HUES48 (cell line): ENCODE results near the gene ZNF214.
A peak's percentile ranks its signal among the peaks of the same experiment; 100 is the strongest.

Experiments used
- H3K27ac ChIP-seq: one replicate; pipeline ENCODE4 v1.7.0; 2013; ENCODE audit warnings: low read depth, low read length, inconsistent platforms
- H3K27me3 ChIP-seq: 2 replicates; pipeline ENCODE4 v1.6.1; 2013; ENCODE audit warnings: mild to moderate bottlenecking, low read length; ENCODE audit not compliant: control insufficient read depth, insufficient read depth
- H3K36me3 ChIP-seq: 2 replicates; pipeline ENCODE4 v1.6.1; 2013; ENCODE audit warnings: low read length; ENCODE audit not compliant: control insufficient read depth, insufficient read depth
- H3K4me1 ChIP-seq: 2 replicates; pipeline ENCODE4 v1.6.1; 2013; ENCODE audit warnings: mild to moderate bottlenecking, low read length; ENCODE audit not compliant: control insufficient read depth, insufficient read depth
- H3K4me3 ChIP-seq: 2 replicates; pipeline ENCODE4 v1.5.1; 2013; ENCODE audit warnings: mild to moderate bottlenecking, low read depth, low read length
- H3K9ac ChIP-seq: 2 replicates; pipeline ENCODE4 v1.6.1; 2013; ENCODE audit warnings: mild to moderate bottlenecking, low read depth, low read length, moderate library complexity
- H3K9me3 ChIP-seq: 2 replicates; pipeline ENCODE4 v1.6.1; 2013; ENCODE audit warnings: low read length; ENCODE audit not compliant: control insufficient read depth, insufficient read depth

The ZNF214 gene

GRCh38 chr11:7030836-7031235, 10.7 kb upstream of the ZNF214 start:
- H3K4me1 ChIP-seq: no peaks in the 10 kb centered on the region
- no peaks in the 10 kb centered on the region for H3K9me3 ChIP-seq
- no peak overlapping the region for H3K27ac ChIP-seq
- H3K9ac ChIP-seq: no peak overlapping the region
- no peaks in the 10 kb centered on the region for H3K36me3 ChIP-seq
- no peak overlapping the region for H3K4me3 ChIP-seq
- no peaks in the 10 kb centered on the region; the same call in 1 of the 2 replicates for H3K27me3 ChIP-seq

GRCh38 chr11:7028141-7028540, 8.0 kb upstream of the ZNF214 start:
- Histone ChIP-seq H3K27ac (no peak overlapping the region), H3K9me3 (no peaks in the 10 kb centered on the region), H3K27me3 (no peaks in the 10 kb centered on the region; the same call in 1 of the 2 replicates), H3K4me1 (no peaks in the 10 kb centered on the region), H3K36me3 (no peaks in the 10 kb centered on the region), H3K9ac (no peak overlapping the region), H3K4me3 (no peak overlapping the region)

GRCh38 chr11:7021318-7021717, 1.2 kb upstream of the ZNF214 start:
- peaks cover 8% of the 10 kb centered on the region for H3K27me3 ChIP-seq
- 0 out of 2 replicates have a peak overlapping the region, but pooled peaks have one; percentile 83 for H3K4me3 ChIP-seq
- H3K4me1 ChIP-seq: peaks cover 5% of the 10 kb centered on the region; the same call in 1 of the 2 replicates
- no peaks in the 10 kb centered on the region for H3K9me3 ChIP-seq
- H3K27ac ChIP-seq: no peak overlapping the region
- H3K9ac ChIP-seq: no peak overlapping the region
- H3K36me3 ChIP-seq: no peaks in the 10 kb centered on the region

DNA sequence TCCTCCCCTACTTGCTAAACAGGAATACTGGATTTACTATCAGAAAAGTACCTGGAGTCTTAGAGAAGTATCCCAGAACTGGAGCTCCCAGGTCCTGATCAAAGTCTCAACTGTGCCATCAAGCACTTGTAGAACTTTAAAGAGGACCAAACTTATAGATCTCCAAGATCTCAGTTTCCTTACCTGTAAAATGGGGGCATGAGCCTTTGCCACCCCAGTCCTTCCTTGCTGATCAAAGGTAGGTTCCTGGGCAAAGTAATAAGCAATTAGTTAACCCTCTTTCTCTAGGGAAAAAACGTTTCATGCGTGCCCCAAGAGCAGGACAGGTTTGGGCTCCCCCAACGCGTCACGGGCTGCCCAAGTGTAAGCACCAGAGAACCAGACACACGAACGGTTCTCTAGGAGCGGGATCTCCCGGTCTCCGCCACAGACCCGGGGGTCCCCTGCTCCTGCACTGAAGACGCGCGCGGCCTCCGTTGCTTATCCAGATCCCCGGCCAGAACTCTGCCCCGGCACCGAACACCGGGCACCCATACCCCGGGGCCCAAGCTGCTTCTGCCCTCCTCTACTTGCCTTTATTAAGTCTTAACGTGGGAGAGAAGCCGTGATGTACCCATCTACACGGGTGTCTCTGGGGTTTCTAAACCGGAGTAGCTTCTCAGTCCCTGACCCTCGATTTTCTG, 505 bp downstream of the ZNF214 start:
- Histone ChIP-seq H3K4me1 (peaks cover 5% of the 10 kb centered on the region; the same call in 1 of the 2 replicates), H3K9me3 (no peaks in the 10 kb centered on the region), H3K4me3 (peak overlapping the region; percentile 83), H3K36me3 (no peaks in the 10 kb centered on the region), H3K27ac (no peak overlapping the region), H3K27me3 (peaks cover 8% of the 10 kb centered on the region), H3K9ac (peak overlapping the region; percentile 47)

DNA sequence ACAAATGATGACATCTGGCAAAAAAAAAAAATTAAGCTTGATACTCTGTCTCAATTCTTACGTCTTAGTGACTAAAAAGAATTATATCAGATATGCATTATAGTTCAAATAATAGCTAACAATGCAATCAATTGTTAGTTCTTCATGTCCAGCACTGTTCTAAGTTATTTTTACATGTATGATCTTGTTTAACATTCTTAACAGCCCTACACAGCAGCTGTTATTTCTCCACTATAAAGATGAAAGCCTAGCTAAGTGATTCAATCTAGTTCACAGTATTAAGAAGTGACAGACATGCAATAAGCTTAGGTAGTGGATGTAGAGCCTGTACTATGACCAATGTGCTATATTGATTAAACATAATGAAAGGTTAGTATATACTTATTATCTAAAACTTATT, 4.1 kb downstream of the ZNF214 start:
- no peaks in the 10 kb centered on the region for H3K36me3 ChIP-seq
- H3K27me3 ChIP-seq: peaks cover 5% of the 10 kb centered on the region
- no peaks in the 10 kb centered on the region for H3K9me3 ChIP-seq
- H3K4me1 ChIP-seq: peaks cover 5% of the 10 kb centered on the region; the same call in 1 of the 2 replicates
- H3K4me3 ChIP-seq: no peak overlapping the region
- H3K9ac ChIP-seq: no peak overlapping the region
- H3K27ac ChIP-seq: no peak overlapping the region

DNA sequence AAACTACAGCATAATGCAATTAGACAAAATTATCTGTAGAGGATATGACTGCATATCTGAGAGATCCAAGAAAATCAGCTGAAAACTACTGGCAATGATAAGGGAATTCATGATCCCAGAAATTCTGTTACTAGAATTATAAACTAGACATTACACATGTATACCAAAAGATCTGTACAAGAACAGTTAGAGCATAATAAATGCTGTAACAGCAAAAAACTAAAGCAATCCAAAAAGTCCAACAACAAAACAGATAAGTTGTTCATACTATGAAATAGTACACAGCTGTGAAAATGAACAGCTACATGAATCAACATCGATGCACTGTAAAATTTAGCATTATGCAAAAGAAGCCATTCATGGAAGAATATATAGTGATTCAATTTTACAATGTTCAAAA, 6.0 kb downstream of the ZNF214 start:
- H3K9ac ChIP-seq: no peak overlapping the region
- no peak overlapping the region for H3K4me3 ChIP-seq
- H3K27ac ChIP-seq: no peak overlapping the region
- no peaks in the 10 kb centered on the region for H3K36me3 ChIP-seq
- H3K9me3 ChIP-seq: no peaks in the 10 kb centered on the region
- H3K4me1 ChIP-seq: no peaks in the 10 kb centered on the region
- no peaks in the 10 kb centered on the region for H3K27me3 ChIP-seq

DNA sequence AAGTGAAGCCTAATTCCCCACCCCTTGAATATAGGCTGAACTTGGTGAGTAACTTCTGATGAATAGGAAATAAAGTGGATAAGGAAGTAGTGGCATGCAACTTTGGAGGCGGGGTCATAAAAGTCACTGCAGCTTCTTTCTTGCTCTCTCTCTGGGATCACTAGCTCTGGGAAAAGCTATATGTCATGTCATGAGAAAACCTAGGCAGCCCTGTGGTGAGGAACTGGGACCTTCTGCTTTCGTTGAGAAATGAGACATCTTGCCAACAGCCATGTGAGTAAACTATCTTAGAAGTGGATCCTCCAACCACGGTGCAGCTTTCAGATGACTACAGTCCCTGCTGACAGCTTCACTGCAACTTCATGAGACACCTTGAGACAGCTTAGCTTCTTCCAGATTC, 15.7 kb downstream of the ZNF214 start:
- H3K4me1 ChIP-seq: no peaks in the 10 kb centered on the region
- H3K27me3 ChIP-seq: no peaks in the 10 kb centered on the region
- no peak overlapping the region for H3K27ac ChIP-seq
- no peak overlapping the region for H3K4me3 ChIP-seq
- H3K9me3 ChIP-seq: no peaks in the 10 kb centered on the region
- H3K36me3 ChIP-seq: no peaks in the 10 kb centered on the region
- no peak overlapping the region for H3K9ac ChIP-seq

GRCh38 chr11:6995703-6996102, 24.4 kb downstream of the ZNF214 start:
- no peak overlapping the region for H3K27ac ChIP-seq
- no peak overlapping the region for H3K9ac ChIP-seq
- H3K4me3 ChIP-seq: no peak overlapping the region
- H3K27me3 ChIP-seq: no peaks in the 10 kb centered on the region
- H3K9me3 ChIP-seq: no peaks in the 10 kb centered on the region
- H3K4me1 ChIP-seq: no peaks in the 10 kb centered on the region
- no peaks in the 10 kb centered on the region for H3K36me3 ChIP-seq

GRCh38 chr11:6992457-6993417, 27.4 kb downstream of the ZNF214 start:
- H3K9me3 ChIP-seq: no peaks in the 10 kb centered on the region
- no peaks in the 10 kb centered on the region for H3K4me1 ChIP-seq
- H3K36me3 ChIP-seq: no peaks in the 10 kb centered on the region
- H3K9ac ChIP-seq: no peak overlapping the region
- no peak overlapping the region for H3K27ac ChIP-seq
- no peaks in the 10 kb centered on the region for H3K27me3 ChIP-seq
- H3K4me3 ChIP-seq: no peak overlapping the region

GRCh38 chr11:6992026-6992425, 28.1 kb downstream of the ZNF214 start:
- no peaks in the 10 kb centered on the region for H3K27me3 ChIP-seq
- H3K9me3 ChIP-seq: no peaks in the 10 kb centered on the region
- no peaks in the 10 kb centered on the region for H3K36me3 ChIP-seq
- H3K9ac ChIP-seq: no peak overlapping the region
- no peak overlapping the region for H3K27ac ChIP-seq
- H3K4me1 ChIP-seq: no peaks in the 10 kb centered on the region
- H3K4me3 ChIP-seq: no peak overlapping the region

DNA sequence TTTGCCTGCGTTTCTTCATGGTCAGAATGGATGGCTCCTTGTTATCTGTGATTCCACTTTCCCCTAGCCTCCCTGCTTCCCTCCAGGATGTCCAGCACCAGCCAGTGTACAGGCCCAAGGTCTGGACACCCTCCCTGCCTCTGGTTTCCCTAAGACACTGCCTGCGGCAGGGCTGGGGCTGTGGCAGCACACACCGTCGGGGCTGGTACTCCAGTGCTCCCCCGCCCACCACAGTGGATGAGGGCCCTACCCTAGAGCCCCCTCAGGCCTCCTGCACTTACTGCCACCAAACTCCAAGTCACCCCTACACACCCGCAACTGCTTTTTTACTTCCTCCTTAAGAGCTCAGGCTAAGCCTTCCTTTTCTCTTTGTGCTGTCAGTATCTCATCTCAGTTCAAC, 28.9 kb downstream of the ZNF214 start:
- H3K9ac ChIP-seq: no peak overlapping the region
- H3K36me3 ChIP-seq: no peaks in the 10 kb centered on the region
- no peak overlapping the region for H3K27ac ChIP-seq
- H3K4me3 ChIP-seq: no peak overlapping the region
- no peaks in the 10 kb centered on the region for H3K9me3 ChIP-seq
- no peaks in the 10 kb centered on the region for H3K4me1 ChIP-seq
- no peaks in the 10 kb centered on the region for H3K27me3 ChIP-seq
